ENCODE data around the gene ST6GALNAC6. TPM values are rescaled to one million over a fixed set of nuclear protein-coding genes. Genes with fewer than 3 reads are reported as not detected.

The ST6GALNAC6 gene
- total and polyA plus RNA-seq, 2 of the 8 experiments (the other 6 are each of a cell fraction or from before 2014, with no cell fraction given): 43.7 to 64.4 TPM

DNA sequence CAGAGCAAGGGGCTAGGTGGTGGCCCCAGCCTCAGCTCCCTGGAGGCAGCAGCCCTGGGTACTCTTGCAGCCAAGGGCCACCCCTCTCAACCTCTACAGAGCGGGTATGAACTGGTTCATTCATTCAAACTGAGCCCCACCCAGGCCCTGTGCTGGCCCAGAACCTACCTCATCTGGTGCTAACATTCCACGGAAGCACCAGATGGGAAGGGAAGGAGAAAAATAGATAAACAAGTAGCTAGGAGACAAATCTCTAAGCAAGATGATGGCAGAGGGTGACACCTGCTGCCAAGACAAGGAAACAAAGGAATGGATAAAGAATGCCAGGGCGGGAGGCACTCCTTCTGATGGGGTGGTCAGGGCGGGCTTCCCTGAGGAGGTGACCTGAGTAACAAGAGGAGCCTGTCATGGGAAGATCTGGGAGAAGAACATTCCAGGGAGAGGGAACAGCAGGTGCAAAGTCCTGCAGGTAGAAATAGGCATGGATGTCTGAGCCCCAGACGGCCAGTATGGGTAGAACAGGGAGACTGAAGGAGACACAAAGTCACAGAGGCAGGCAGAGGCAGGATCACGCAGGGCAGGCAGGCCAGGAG lies 11.3 kb upstream of the ST6GALNAC6 start:
- DNase-seq (ENCODE audit: low read depth in 1 of 2, low spot score in 2 of 2) (no peak), FAIRE-seq (no peak)
- H3K79me2 ChIP-seq (ENCODE audit: control insufficient read depth in 1 of 2, insufficient read depth in 2 of 2, low read length in 2 of 2): no peaks in the 10 kb centered on the region
- no peak overlapping the region for H2BK5ac ChIP-seq (ENCODE audit: low read depth, low read length)
- no peaks in the 10 kb centered on the region for H3K23me2 ChIP-seq (ENCODE audit: low read depth, low read length)
- ChIA-PET POLR2A (ENCODE audit: partially characterized antibody) (interaction anchor here (1.0 to 1.1 kb wide), 2 partner anchors 12 to 102 kb away, joined by 3 read pairs; no protein-coding TSS in a partner anchor), CTCF (ENCODE audit: partially characterized antibody) (interaction anchor here (0.6 to 2.7 kb wide), 7 partner anchors 10 to 176 kb away, joined by 3 to 14 read pairs (median 4); partner anchors contain the start of gene TOR2A)
- H3K27ac ChIP-seq (ENCODE audit: low read depth, low read length): no peak overlapping the region
- H3K79me1 ChIP-seq (ENCODE audit: low read depth, low read length): no peaks in the 10 kb centered on the region
- H3K23ac ChIP-seq (ENCODE audit: insufficient read length): no peak overlapping the region
- H3K9ac ChIP-seq (replicated peaks in 1 of 4; ENCODE audit: extremely low read depth in 1 of 4, low read depth in 3 of 4, low read length in 3 of 4): no peak overlapping the region
- H2BK15ac ChIP-seq (ENCODE audit: low read length): no peak overlapping the region
- H3K56ac ChIP-seq (replicated peaks; ENCODE audit: insufficient read length, low read depth, low read length): no peak overlapping the region
- H3K14ac ChIP-seq (ENCODE audit: insufficient read length): no peak overlapping the region
- peaks cover 0 to under 1% (median 0%) of the 10 kb centered on the region in 4 experiments; a peak in 2 of 7 replicates for H3K27me3 ChIP-seq (replicated peaks in 1 of 4; ENCODE audit: control insufficient read depth in 3 of 4, extremely low read depth in 1 of 4, insufficient read depth in 3 of 4, low read length in 3 of 4)
- 91% methylated on average over 6 of the region's 6 CpGs; no CpG with 5 or more reads in 1 of the 2 experiments for WGBS, 2 experiments (ENCODE audit: extremely low coverage in 1 of 2, insufficient coverage in 1 of 2, insufficient read length in 1 of 2, insufficient replicate concordance in 2 of 2, low coverage in 1 of 2, low lambda C conversion rate in 2 of 2, missing lambda C conversion rate in 1 of 2)
- H4K5ac ChIP-seq (ENCODE audit: insufficient read length, low read depth, low read length): no peak overlapping the region
- no peak overlapping the region for H3K4me3 ChIP-seq (ENCODE audit: extremely low read depth in 1 of 4, insufficient read depth in 2 of 4, low read depth in 3 of 4, low read length in 4 of 4)
- no peak overlapping the region for H2AK5ac ChIP-seq (ENCODE audit: low read depth, low read length)
- no peak overlapping the region for H4K8ac ChIP-seq (ENCODE audit: extremely low read depth, insufficient read depth, low read length)
- H2BK12ac ChIP-seq (ENCODE audit: low read depth, low read length): no peak overlapping the region
- no peak overlapping the region for H3K4me2 ChIP-seq (ENCODE audit: insufficient read depth in 1 of 2, low read depth in 2 of 2, low read length in 2 of 2)
- no peak overlapping the region for H3K4ac ChIP-seq (replicated peaks; ENCODE audit: insufficient read length, low read depth, low read length)
- H3K9me3 ChIP-seq (ENCODE audit: insufficient read depth in 2 of 2, low read depth in 1 of 2, low read length in 1 of 2): no peaks in the 10 kb centered on the region
- H3K18ac ChIP-seq (ENCODE audit: extremely low read depth, low read length): no peak overlapping the region
- no peak overlapping the region for H2BK120ac ChIP-seq (replicated peaks; ENCODE audit: low read depth, low read length)
- no peaks in the 10 kb centered on the region; a peak in 2 of 7 replicates for H3K4me1 ChIP-seq (replicated peaks in 1 of 4; ENCODE audit: control insufficient read depth in 3 of 4, insufficient read depth in 4 of 4, low read length in 3 of 4)
- H2AFZ ChIP-seq (ENCODE audit: low read length): no peak overlapping the region
- H4K91ac ChIP-seq (replicated peaks; ENCODE audit: insufficient read length, low read length): no peak overlapping the region
- TF ChIP-seq NRF1 (IDR thresholded peaks at IDR 0.05; ENCODE audit: low read depth, low read length): no peak
- TF ChIP-seq SIX5 (IDR thresholded peaks at IDR 0.05; ENCODE audit: low read depth, low read length): no peak
- TF ChIP-seq RAD21 (IDR thresholded peaks at IDR 0.05 in 1 of 2, conservative IDR thresholded peaks at IDR 0.05 in 1 of 2; ENCODE audit: low read depth in 2 of 2, low read length in 2 of 2): peak; percentile 35 to 44; a peak in 2 of 4 replicates
- no peak for TF ChIP-seq TBP (IDR thresholded peaks at IDR 0.05; ENCODE audit: low read depth, low read length)
- no peak for TF ChIP-seq PHF8 (conservative IDR thresholded peaks at IDR 0.05; ENCODE audit: low read depth, low read length)
- TF ChIP-seq, protein P1, sequence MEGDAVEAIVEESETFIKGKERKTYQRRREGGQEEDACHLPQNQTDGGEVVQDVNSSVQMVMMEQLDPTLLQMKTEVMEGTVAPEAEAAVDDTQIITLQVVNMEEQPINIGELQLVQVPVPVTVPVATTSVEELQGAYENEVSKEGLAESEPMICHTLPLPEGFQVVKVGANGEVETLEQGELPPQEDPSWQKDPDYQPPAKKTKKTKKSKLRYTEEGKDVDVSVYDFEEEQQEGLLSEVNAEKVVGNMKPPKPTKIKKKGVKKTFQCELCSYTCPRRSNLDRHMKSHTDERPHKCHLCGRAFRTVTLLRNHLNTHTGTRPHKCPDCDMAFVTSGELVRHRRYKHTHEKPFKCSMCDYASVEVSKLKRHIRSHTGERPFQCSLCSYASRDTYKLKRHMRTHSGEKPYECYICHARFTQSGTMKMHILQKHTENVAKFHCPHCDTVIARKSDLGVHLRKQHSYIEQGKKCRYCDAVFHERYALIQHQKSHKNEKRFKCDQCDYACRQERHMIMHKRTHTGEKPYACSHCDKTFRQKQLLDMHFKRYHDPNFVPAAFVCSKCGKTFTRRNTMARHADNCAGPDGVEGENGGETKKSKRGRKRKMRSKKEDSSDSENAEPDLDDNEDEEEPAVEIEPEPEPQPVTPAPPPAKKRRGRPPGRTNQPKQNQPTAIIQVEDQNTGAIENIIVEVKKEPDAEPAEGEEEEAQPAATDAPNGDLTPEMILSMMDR (IDR thresholded peaks at IDR 0.05; ENCODE audit: control extremely low read depth in 1 of 3, insufficient read depth in 1 of 3, low read depth in 1 of 3, low read length in 3 of 3): peak in 1 of 3 experiments; percentile 26; a peak in 1 of 4 replicates
- H2BK20ac ChIP-seq (ENCODE audit: low read length): no peak overlapping the region
- H3K36me3 ChIP-seq (ENCODE audit: control insufficient read depth in 2 of 4, insufficient read depth in 4 of 4, low read length in 3 of 4): peaks cover 0 to 6% (median 0%) of the 10 kb centered on the region in 4 experiments; a peak in 1 of 8 replicates
- peaks cover 0 to 1% of the 10 kb centered on the region in 2 experiments for H4K20me1 ChIP-seq (replicated peaks in 1 of 2; ENCODE audit: control insufficient read depth in 1 of 2, insufficient read depth in 2 of 2, low read length in 2 of 2)
